ENCODE data around the gene COPG1.
"Not testable (repeated sequence)": the region's sequence is repeated elsewhere in the genome, so short reads cannot be mapped to it uniquely, and the experiment has no call there.

Gene COPG1

GRCh38 chr3:129245641-129246306, 3.6 kb upstream of the COPG1 start:
- DNase-seq = peak; percentile 80 to 89

GRCh38 chr3:129246636-129247035, 2.8 kb upstream of the COPG1 start:
- DNase-seq = no peak

- DNase-seq = no peak
Measured at GRCh38 chr3:129248286-129248979, 973 bp upstream of the COPG1 start.

- DNase-seq = no peak
Measured at GRCh38 chr3:129252748-129253147, 3.3 kb downstream of the COPG1 start.

- DNase-seq = no peak
Measured at GRCh38 chr3:129254536-129255230, 5.3 kb downstream of the COPG1 start.

GRCh38 chr3:129256270-129256669, 6.9 kb downstream of the COPG1 start:
- no peak for DNase-seq

- DNase-seq = no peak
Measured at GRCh38 chr3:129257609-129258008, 8.2 kb downstream of the COPG1 start.

GRCh38 chr3:129259612-129260477, 10.4 kb downstream of the COPG1 start:
- no peak for DNase-seq

GRCh38 chr3:129260606-129261005, 11.2 kb downstream of the COPG1 start:
- no peak for DNase-seq

- DNase-seq = no peak
Measured at GRCh38 chr3:129261894-129262293, 12.5 kb downstream of the COPG1 start.

GRCh38 chr3:129263161-129263910, 13.9 kb downstream of the COPG1 start:
- DNase-seq = no peak

- DNase-seq = not testable (repeated sequence)
Measured at GRCh38 chr3:129264994-129265393, 15.6 kb downstream of the COPG1 start.

- no peak for DNase-seq
Measured at GRCh38 chr3:129266651-129267050, 17.2 kb downstream of the COPG1 start.

- DNase-seq = no peak
Measured at GRCh38 chr3:129268396-129268795, 19.0 kb downstream of the COPG1 start.

- DNase-seq = no peak
Measured at GRCh38 chr3:129271674-129272073, 22.3 kb downstream of the COPG1 start.

- no peak for DNase-seq
Measured at GRCh38 chr3:129276385-129276784, 27.0 kb downstream of the COPG1 start.

- no peak for DNase-seq
Measured at GRCh38 chr3:129277829-129278271, 28.4 kb downstream of the COPG1 start.

- DNase-seq = peak; percentile 68 to 92
Measured at GRCh38 chr3:129278439-129278965, 29.1 kb downstream of the COPG1 start, which contains the start of gene HMCES. TSS of gene HMCES (plus strand) at chr3:129278870. CDS start at chr3:129279733, 863 bp downstream.

GRCh38 chr3:129278966-129279906, 29.8 kb downstream of the COPG1 start:
- DNase-seq = no peak

GRCh38 chr3:129280183-129280582, 30.8 kb downstream of the COPG1 start:
- no peak for DNase-seq

GRCh38 chr3:129281726-129282125, 32.3 kb downstream of the COPG1 start:
- no peak for DNase-seq
